ENCODE results near the gene PGRMC1.
"Not testable (repeated sequence)": the region's sequence is repeated elsewhere in the genome, so short reads cannot be mapped to it uniquely, and the experiment has no call there.

PGRMC1 gene

DNA sequence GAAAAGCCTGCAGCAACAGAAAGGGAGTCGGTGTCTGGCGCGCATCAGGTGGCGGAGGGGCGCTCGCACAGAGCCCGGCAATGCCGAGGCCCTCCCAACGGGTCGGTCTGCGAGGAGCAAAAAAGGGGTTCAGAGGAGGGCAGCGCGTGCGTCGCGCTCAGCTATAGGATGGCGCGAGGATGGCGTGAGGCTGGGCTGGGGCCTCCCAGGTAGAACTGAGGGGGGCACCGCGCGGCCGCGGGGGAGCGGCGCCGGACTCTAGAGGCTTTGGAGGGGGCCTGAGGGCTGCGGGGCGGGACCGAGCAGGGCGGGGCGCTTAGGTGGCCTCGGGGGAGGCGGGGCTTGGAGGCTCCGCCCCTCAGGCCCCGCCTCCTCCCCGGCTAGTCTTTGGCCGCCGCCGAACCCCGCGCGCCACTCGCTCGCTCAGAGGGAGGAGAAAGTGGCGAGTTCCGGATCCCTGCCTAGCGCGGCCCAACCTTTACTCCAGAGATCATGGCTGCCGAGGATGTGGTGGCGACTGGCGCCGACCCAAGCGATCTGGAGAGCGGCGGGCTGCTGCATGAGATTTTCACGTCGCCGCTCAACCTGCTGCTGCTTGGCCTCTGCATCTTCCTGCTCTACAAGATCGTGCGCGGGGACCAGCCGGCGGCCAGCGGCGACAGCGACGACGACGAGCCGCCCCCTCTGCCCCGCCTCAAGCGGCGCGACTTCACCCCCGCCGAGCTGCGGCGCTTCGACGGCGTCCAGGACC, at the start of gene PGRMC1:
PGRMC1 (plus strand) TSS at position 414 of the 751 bp plus-strand sequence; CDS start at position 493, 79 bp downstream.
- DNase-seq: peak; percentile 67 to 82 (median 74)

DNA sequence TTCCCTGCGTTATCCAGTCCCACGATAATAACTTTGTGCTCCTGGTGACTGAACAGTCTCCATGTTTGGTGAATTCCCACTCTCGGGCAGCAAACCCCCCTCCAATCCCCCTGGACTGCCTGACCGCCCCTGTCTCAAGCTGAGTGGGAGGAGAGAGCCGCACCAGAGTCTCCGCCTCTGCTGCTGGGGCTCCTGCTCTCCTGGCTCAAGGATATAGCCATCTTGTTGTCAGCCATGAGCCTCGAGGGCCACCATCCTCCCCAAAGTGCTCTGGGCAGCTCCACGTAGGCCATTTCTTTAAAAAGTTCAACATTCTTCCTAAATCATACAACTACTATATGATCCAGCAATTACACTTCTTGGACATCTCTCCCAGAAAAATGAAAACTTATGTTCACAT, 49.3 kb upstream of the PGRMC1 start:
- no peak for DNase-seq

- no peak for DNase-seq
Observed at GRCh38 chrX:119187298-119187697, 48.8 kb upstream of the PGRMC1 start.

- no peak for DNase-seq
Observed at GRCh38 chrX:119189115-119189514, 47.0 kb upstream of the PGRMC1 start.

DNA sequence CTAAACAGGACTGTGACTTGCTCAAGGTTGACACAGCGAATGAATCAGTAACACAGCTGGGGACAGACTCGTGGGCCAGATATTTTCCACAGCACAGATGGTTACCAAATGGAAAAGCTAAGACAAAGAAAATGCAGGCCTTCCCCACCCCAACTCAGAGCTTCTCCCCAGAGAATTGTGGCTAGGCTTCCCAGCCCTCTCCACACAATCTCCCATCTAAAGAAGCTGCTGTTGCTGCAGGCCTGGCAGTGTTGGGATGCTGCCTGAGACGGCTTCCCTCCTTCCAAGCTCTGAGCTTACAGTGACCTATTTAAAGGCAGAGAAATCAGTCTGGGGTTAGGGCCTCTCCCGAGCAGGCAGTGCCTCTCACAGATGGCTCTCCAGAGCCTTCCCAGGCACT, 46.5 kb upstream of the PGRMC1 start:
- DNase-seq: no peak

GRCh38 chrX:119190091-119190681, 45.9 kb upstream of the PGRMC1 start:
- no peak for DNase-seq

- no peak for DNase-seq
Observed at GRCh38 chrX:119190831-119191230, 45.3 kb upstream of the PGRMC1 start.

DNA sequence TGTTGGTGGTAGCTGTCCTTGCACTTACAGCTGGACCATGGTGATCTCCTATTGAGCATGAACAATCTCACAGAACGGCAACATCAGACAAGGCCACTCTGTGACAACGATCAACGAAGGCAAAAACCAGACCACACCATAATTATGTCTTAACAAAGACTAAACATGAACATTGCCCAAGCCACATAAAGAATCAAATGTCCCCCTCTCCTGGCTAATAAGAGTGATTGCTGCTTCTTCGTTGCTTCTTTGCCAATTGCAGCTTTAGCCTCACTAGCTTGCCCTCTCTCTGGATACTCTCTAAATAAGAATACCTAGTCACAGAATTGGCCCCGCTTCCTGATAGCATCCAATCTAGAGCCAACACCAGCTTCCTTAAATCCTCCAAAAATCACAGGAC, 41.5 kb upstream of the PGRMC1 start:
- no peak for DNase-seq

GRCh38 chrX:119201570-119201969, 34.5 kb upstream of the PGRMC1 start:
- DNase-seq: no peak

- DNase-seq: no peak
Observed at GRCh38 chrX:119206203-119206602, 29.9 kb upstream of the PGRMC1 start.

- not testable (repeated sequence) for DNase-seq
Observed at GRCh38 chrX:119207483-119207882, 28.6 kb upstream of the PGRMC1 start.

DNA sequence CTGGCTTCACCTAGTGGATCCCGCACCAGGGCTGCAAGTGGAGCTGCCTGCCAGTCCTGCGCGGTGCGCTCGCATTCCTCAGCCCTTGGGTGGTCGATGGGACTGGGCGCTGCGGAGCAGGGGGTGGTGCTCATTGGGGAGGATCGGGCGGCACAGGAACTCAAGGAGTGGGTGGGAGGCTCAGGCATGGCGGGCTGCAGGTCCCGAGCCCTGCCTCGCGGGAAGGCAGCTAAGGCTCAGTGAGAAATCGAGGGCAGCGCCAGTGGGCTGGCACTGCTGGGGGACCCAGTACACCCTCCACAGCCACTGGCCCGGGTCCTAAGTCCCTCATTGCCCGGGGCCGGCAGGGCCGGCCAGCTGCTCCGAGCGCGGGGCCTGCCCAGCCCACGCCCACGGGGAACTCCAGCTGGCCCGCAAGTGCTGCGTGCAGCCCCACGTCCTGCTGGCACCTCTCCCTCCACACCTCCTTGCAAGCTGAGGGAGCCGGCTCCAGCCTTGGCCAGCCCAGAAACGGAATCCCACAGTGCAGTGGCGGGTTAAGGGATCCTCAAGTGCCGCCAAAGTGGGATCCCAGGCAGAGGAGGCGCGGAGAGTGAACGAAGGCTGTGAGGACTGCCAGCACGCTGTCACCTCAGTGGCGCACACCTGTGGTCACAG, 27.6 kb upstream of the PGRMC1 start:
- DNase-seq: no peak

DNA sequence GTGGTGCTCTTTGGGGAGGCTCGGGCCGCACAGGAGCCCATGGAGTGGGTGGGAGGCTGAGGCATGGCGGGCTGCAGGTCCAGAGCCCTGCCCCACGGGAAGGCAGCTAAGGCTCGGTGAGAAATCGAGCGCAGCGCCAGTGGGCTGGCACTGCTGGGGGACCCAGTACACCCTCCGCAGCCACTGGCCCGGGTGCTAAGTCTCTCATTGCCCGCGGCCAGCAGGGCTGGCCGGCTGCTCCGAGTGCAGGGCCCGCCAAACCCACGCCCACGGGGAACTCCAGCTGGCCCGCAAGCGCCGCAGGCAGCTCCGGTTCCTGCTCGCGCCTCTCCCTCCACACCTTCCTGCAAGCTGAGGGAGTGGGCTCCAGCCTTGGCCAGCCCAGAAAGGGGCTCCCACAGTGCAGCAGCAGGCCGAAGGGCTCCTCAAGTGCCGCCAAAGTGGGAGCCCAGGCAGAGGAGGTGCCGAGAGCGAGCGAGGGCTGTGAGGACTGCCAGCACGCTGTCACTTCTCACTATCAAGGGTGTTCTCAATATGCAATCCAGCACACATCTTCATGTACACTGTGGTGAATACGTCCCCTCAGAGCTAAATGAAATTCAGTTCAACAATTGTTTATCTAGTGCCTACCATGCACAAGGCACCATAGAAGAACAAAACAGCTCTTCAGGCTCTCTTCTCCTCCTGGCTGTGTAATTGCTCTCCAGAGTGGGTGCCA, 25.0 kb upstream of the PGRMC1 start:
- DNase-seq: not testable (repeated sequence)

- DNase-seq: no peak
Observed at GRCh38 chrX:119211649-119212014, 24.5 kb upstream of the PGRMC1 start.

DNA sequence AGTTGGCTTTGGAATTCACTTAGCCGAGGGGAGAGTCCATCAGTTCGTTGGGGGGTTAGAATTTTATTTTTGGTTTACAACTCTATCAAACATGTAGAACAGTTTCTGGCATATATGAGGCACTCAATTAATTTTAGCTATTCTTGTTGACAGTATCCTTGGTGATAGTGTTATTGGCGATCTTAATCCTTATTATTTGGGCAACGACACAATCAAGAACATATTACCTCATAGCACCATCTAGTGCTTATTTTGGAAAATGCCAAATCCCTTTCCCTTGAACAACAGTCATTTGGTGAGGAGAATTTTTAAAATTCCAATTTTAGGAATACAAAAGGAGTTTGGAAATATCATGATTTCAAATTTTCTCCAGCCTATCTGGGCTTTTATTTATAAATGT, 17.9 kb upstream of the PGRMC1 start:
- DNase-seq: no peak

DNA sequence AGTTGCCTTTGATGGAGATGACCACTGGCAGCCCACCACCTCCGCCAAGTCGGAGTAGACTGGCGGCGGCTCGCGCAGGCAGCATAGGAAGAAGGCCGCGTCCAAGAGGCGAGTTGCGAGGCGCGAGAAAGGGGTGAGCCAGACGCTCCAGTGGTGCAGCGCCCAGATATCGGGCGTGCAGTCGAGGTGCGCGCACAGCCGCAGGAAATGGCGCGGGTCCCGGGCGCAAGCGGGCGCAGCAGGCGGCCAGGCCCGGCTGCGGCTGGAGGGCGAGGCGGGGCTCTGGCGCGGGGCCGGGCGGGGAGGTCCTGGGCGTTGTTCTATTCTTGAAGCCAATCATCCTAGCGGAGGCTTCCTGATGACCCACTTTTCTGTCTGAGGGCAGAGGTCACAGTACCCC, 13.2 kb upstream of the PGRMC1 start:
- no peak for DNase-seq

- DNase-seq: no peak
Observed at GRCh38 chrX:119223783-119224182, 12.3 kb upstream of the PGRMC1 start.

DNA sequence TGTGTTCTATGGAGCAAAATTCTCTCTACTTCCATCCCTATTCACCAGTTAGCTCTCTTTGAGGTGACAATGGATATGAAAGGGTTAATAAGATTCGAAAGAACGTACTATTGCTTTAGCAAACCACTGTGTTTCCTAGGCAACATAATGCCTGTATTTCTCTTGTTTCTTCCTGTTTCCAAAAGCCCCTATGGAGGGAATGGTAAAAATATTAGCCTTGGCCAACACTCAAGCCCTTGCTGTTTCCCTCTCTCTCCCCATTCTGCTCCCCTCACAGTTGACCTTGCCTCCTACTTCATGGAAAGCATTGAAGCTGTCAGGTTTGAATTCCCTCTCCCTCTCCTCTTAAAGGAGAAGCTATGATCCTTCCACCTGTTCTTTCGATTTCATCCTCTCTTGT, 9.6 kb upstream of the PGRMC1 start:
- DNase-seq: no peak

GRCh38 chrX:119228512-119229252, 7.4 kb upstream of the PGRMC1 start:
- DNase-seq: no peak

GRCh38 chrX:119229253-119229615, 6.9 kb upstream of the PGRMC1 start:
- DNase-seq: no peak

GRCh38 chrX:119230850-119231249, 5.2 kb upstream of the PGRMC1 start:
- DNase-seq: no peak

- no peak for DNase-seq
Observed at GRCh38 chrX:119231936-119232445, 4.1 kb upstream of the PGRMC1 start.

- no peak for DNase-seq
Observed at GRCh38 chrX:119235051-119235511, 1.0 kb upstream of the PGRMC1 start.

Measured in stimulated activated naive CD4-positive, alpha-beta T cell (primary cell).